GM12875 (cell line): ENCODE results near the gene NUP133.

Experiments used
- H3K4me3 ChIP-seq: one replicate; pipeline ENCODE4 v1.5.1; 2011; ENCODE audit warnings: low read depth, low read length, control low read depth
- CTCF ChIP-seq: IDR thresholded peaks from 2 replicates; pipeline ENCODE4 v1.5.1; 2011; ENCODE audit warnings: low read depth, mild to moderate bottlenecking, control low read depth, inconsistent platforms, low read length, moderate library complexity, borderline replicate concordance; ENCODE audit not compliant: insufficient read depth

NUP133 gene

GRCh38 chr1:229432116-229432461 lies 76.1 kb downstream of the NUP133 start:
- H3K4me3 ChIP-seq: no peak overlapping the region
- TF ChIP-seq CTCF: no peak

- no peak overlapping the region for H3K4me3 ChIP-seq
- no peak for TF ChIP-seq CTCF
Measured at GRCh38 chr1:229431284-229432115, 76.6 kb downstream of the NUP133 start.

- TF ChIP-seq CTCF: no peak
- H3K4me3 ChIP-seq: no peak overlapping the region
Measured at GRCh38 chr1:229430761-229431283, 77.3 kb downstream of the NUP133 start.

- H3K4me3 ChIP-seq: no peak overlapping the region
- no peak for TF ChIP-seq CTCF
Measured at GRCh38 chr1:229428256-229428655, 79.9 kb downstream of the NUP133 start.

- H3K4me3 ChIP-seq: no peak overlapping the region
- no peak for TF ChIP-seq CTCF
Measured at GRCh38 chr1:229427572-229427971, 80.6 kb downstream of the NUP133 start.

- no peak for TF ChIP-seq CTCF
- H3K4me3 ChIP-seq: no peak overlapping the region
Measured at GRCh38 chr1:229425564-229426159, 82.5 kb downstream of the NUP133 start.

- TF ChIP-seq CTCF: peak; percentile 21; the same call in 1 of the 2 replicates
- no peak overlapping the region for H3K4me3 ChIP-seq
Measured at GRCh38 chr1:229420765-229421164, 87.4 kb downstream of the NUP133 start.
